H1 (cell line): ENCODE measurements around the gene PITRM1. TPM values are rescaled to one million over a fixed set of nuclear protein-coding genes. Genes with fewer than 3 reads are reported as not detected.

Experiments
- CTCF ChIA-PET: fragments of 300-600 bp; sonication (Branson Sonifier 250); formaldehyde crosslinking; loops from one replicate; lab custom pipeline; 2021; ENCODE audit not compliant: partially characterized antibody; lab: Charles Lee
- POLR2A ChIA-PET: fragments of 300-600 bp; sonication (Branson Sonifier 250); formaldehyde crosslinking; loops from one replicate; lab custom pipeline; 2021; ENCODE audit warnings: inconsistent platforms; ENCODE audit not compliant: partially characterized antibody; lab: Charles Lee
- DNase-seq, 2 experiments: peaks; one replicate each; pipeline versions ENCODE4 v3.0.0 to v3.0.0-alpha.2; 2010 to 2022; ENCODE audit warnings: low spot score in 2 of 2, low read depth in 1 of 2, mixed read lengths in 1 of 2
- FAIRE-seq: peaks from 2 replicates; lab custom pipeline; 2011; peaks lifted over from hg19 to GRCh38; lab: Jason Lieb, UNC
- H2AFZ ChIP-seq: 2 replicates; pipeline ENCODE4 v1.8.1; 2012; ENCODE audit warnings: low read length, inconsistent platforms
- H2AK5ac ChIP-seq: 2 replicates; pipeline ENCODE4 v1.6.1; 2013; ENCODE audit warnings: low read depth, low read length
- H2BK120ac ChIP-seq: replicated peaks from 2 replicates; pipeline ENCODE3; 2013; ENCODE audit warnings: low read depth, low read length, inconsistent platforms
- H2BK12ac ChIP-seq: 2 replicates; pipeline ENCODE4 v1.6.1; 2013; ENCODE audit warnings: low read depth, low read length
- H2BK15ac ChIP-seq: 2 replicates; pipeline ENCODE4 v1.6.1; 2013; ENCODE audit warnings: low read length
- H2BK20ac ChIP-seq: 2 replicates; pipeline ENCODE4 v1.6.1; 2013; ENCODE audit warnings: low read length
- H2BK5ac ChIP-seq: 2 replicates; pipeline ENCODE4 v1.6.1; 2013; ENCODE audit warnings: low read depth, low read length
- H3K14ac ChIP-seq: 2 replicates; pipeline ENCODE4 v1.6.1; 2013; ENCODE audit warnings: inconsistent platforms; ENCODE audit not compliant: insufficient read length
- H3K18ac ChIP-seq: 2 replicates; pipeline ENCODE4 v1.6.1; 2013; ENCODE audit warnings: low read length; ENCODE audit errors: extremely low read depth
- H3K23ac ChIP-seq: 2 replicates; pipeline ENCODE4 v1.6.1; 2013; ENCODE audit warnings: inconsistent platforms; ENCODE audit not compliant: insufficient read length
- H3K23me2 ChIP-seq: 2 replicates; pipeline ENCODE4 v1.6.1; 2013; ENCODE audit warnings: low read depth, low read length
- H3K27ac ChIP-seq: 2 replicates; pipeline ENCODE4 v1.6.1; 2011; ENCODE audit warnings: low read depth, low read length, inconsistent platforms
- H3K27me3 ChIP-seq, 4 experiments: replicated peaks in 1 of 4; 1 replicate in 1 of 4; 2 replicates in 3 of 4; pipeline versions ENCODE4 v1.6.1 to v1.8.1; 2011 to 2013; ENCODE audit warnings: low read length in 3 of 4, mild to moderate bottlenecking in 3 of 4, inconsistent platforms in 2 of 4, mixed read lengths in 2 of 4, moderate library complexity in 1 of 4; ENCODE audit not compliant: control insufficient read depth in 3 of 4, insufficient read depth in 3 of 4; ENCODE audit errors: extremely low read depth in 1 of 4
- H3K36me3 ChIP-seq, 4 experiments: 2 replicates each; pipeline versions ENCODE4 v1.6.1 to v1.8.1; 2011 to 2013; ENCODE audit warnings: mild to moderate bottlenecking in 4 of 4, low read length in 3 of 4, moderate library complexity in 2 of 4, control low read depth in 1 of 4, inconsistent platforms in 1 of 4; ENCODE audit not compliant: insufficient read depth in 4 of 4, control insufficient read depth in 2 of 4
- H3K4ac ChIP-seq: replicated peaks from 2 replicates; pipeline ENCODE3; 2013; ENCODE audit warnings: low read length, low read depth, mixed read lengths, inconsistent platforms; ENCODE audit not compliant: insufficient read length
- H3K4me1 ChIP-seq, 4 experiments: replicated peaks in 1 of 4; 1 replicate in 1 of 4; 2 replicates in 3 of 4; pipeline versions ENCODE4 v1.6.1 to v1.8.1; 2011 to 2013; ENCODE audit warnings: low read length in 3 of 4, inconsistent platforms in 2 of 4, mixed read lengths in 1 of 4; ENCODE audit not compliant: insufficient read depth in 4 of 4, control insufficient read depth in 3 of 4
- H3K4me2 ChIP-seq, 2 experiments: 2 replicates each; pipeline versions ENCODE4 v1.6.1 to v1.8.1; 2011 to 2013; ENCODE audit warnings: low read depth in 2 of 2, low read length in 2 of 2, control low read depth in 1 of 2, inconsistent platforms in 1 of 2, mild to moderate bottlenecking in 1 of 2; ENCODE audit not compliant: insufficient read depth in 1 of 2
- H3K4me3 ChIP-seq, 4 experiments: fragments of 200-600, 300-600 bp in 1 of 4; sonication (generic), shearing (Covaris generic), sonication (Bioruptor Twin) in 1 of 4; 2 replicates each; pipeline versions ENCODE4 v1.5.1 to v1.8.1; 2011 to 2016; ENCODE audit warnings: low read length in 4 of 4, low read depth in 3 of 4, control low read depth in 2 of 4, inconsistent platforms in 2 of 4, mild to moderate bottlenecking in 2 of 4, mixed read lengths in 1 of 4, moderate library complexity in 1 of 4; ENCODE audit not compliant: insufficient read depth in 2 of 4; ENCODE audit errors: extremely low read depth in 1 of 4
- H3K56ac ChIP-seq: replicated peaks from 2 replicates; pipeline ENCODE3; 2013; ENCODE audit warnings: low read depth, mild to moderate bottlenecking, mixed read lengths, low read length, inconsistent platforms; ENCODE audit not compliant: insufficient read length
- H3K79me1 ChIP-seq: 2 replicates; pipeline ENCODE4 v1.6.1; 2013; ENCODE audit warnings: low read depth, low read length, control low read depth
- H3K79me2 ChIP-seq, 2 experiments: 2 replicates each; pipeline versions ENCODE4 v1.6.1 to v1.8.1; 2012 to 2013; ENCODE audit warnings: low read length in 2 of 2, mild to moderate bottlenecking in 2 of 2, inconsistent platforms in 1 of 2; ENCODE audit not compliant: insufficient read depth in 2 of 2, control insufficient read depth in 1 of 2
- H3K9ac ChIP-seq, 4 experiments: replicated peaks in 1 of 4; 1 replicate in 1 of 4; 2 replicates in 3 of 4; pipeline versions ENCODE4 v1.6.1 to v1.8.1; 2011 to 2013; ENCODE audit warnings: low read depth in 3 of 4, low read length in 3 of 4, control low read depth in 2 of 4, mild to moderate bottlenecking in 2 of 4, moderate library complexity in 2 of 4, inconsistent platforms in 1 of 4; ENCODE audit errors: extremely low read depth in 1 of 4
- H3K9me3 ChIP-seq, 2 experiments: 2 replicates each; pipeline versions ENCODE4 v1.6.1 to v1.8.1; 2012 to 2013; ENCODE audit warnings: mild to moderate bottlenecking in 2 of 2, moderate library complexity in 2 of 2, control low read depth in 1 of 2, inconsistent platforms in 1 of 2, low read depth in 1 of 2, low read length in 1 of 2, mixed read lengths in 1 of 2; ENCODE audit not compliant: insufficient read depth in 2 of 2
- H4K20me1 ChIP-seq, 2 experiments: replicated peaks in 1 of 2; 2 replicates each; pipeline versions ENCODE3 to v1.8.1; 2011 to 2013; ENCODE audit warnings: inconsistent platforms in 2 of 2, low read length in 2 of 2, mild to moderate bottlenecking in 1 of 2; ENCODE audit not compliant: insufficient read depth in 2 of 2, control insufficient read depth in 1 of 2
- H4K5ac ChIP-seq: 2 replicates; pipeline ENCODE4 v1.6.1; 2013; ENCODE audit warnings: low read length, low read depth, mixed read lengths, inconsistent platforms; ENCODE audit not compliant: insufficient read length
- H4K8ac ChIP-seq: 2 replicates; pipeline ENCODE4 v1.8.0; 2013; ENCODE audit warnings: mild to moderate bottlenecking, moderate library complexity, low read length, inconsistent platforms; ENCODE audit not compliant: insufficient read depth; ENCODE audit errors: extremely low read depth
- H4K91ac ChIP-seq: replicated peaks from 2 replicates; pipeline ENCODE3; 2013; ENCODE audit warnings: low read length, mixed read lengths, inconsistent platforms; ENCODE audit not compliant: insufficient read length
- GTF2F1 ChIP-seq: IDR thresholded peaks from 2 replicates; pipeline ENCODE4 v1.6.1; 2012; ENCODE audit warnings: low read depth, low read length, improper control_type of control experiment, borderline replicate concordance
- SRF ChIP-seq: IDR thresholded peaks from 2 replicates; pipeline ENCODE4 v1.6.1; 2011; ENCODE audit warnings: mild to moderate bottlenecking, low read depth, low read length, moderate library complexity
- WGBS, 2 experiments: shearing (Covaris generic) in 1 of 2; methylation state at CpG; one replicate each; pipeline versions ENCODE4 v1.1.6 to v1.1.7; 2013 to 2015; ENCODE audit warnings: low lambda C conversion rate in 2 of 2, mixed read lengths in 2 of 2, inconsistent platforms in 1 of 2, low coverage in 1 of 2, missing lambda C conversion rate in 1 of 2; ENCODE audit not compliant: insufficient replicate concordance in 2 of 2, insufficient coverage in 1 of 2, insufficient read length in 1 of 2; ENCODE audit errors: extremely low coverage in 1 of 2, missing lambda C conversion rate in 1 of 2; 5-methylcytosine and 5-hydroxymethylcytosine counted together
- polyA plus RNA-seq, 7 experiments: library from polyadenylated mRNA; depleted of rRNA in 3 of 7; stranded (reverse) in 5 of 7; unstranded in 2 of 7; fragments of >200 nt in 5 of 7; fragments of 200-250 nt in 2 of 7; gene quantifications; 1 replicate in 5 of 7; 2 replicates in 1 of 7; 4 replicates in 1 of 7; pipeline versions ENCODE4 v1.2.1 to v1.2.3, GENCODE V29; 2011 to 2013; ENCODE audit warnings: missing spikeins in 2 of 7, mixed read lengths in 2 of 7
- total RNA-seq: library from RNA; stranded (reverse); fragmentation: NEBNext Ultra II Directional; extraction: Animal tissue kit (Norgen Biotek cat#: 25700); gene quantifications from 2 replicates; pipeline ENCODE4 v1.2.1, GENCODE V29; 2021

PITRM1 gene
- total and polyA plus RNA-seq, 2 of the 8 experiments (the other 6 are each of a cell fraction or from before 2014, with no cell fraction given): 18.6 to 31.5 TPM

GRCh38 chr10:3185386-3185785 lies 12.8 kb upstream of the PITRM1 start:
- no peak overlapping the region for H2BK120ac ChIP-seq
- no peaks in the 10 kb centered on the region; a peak in 1 of 4 replicates for H3K9me3 ChIP-seq
- H3K79me2 ChIP-seq: no peaks in the 10 kb centered on the region
- POLR2A ChIA-PET: no interaction called here
- DNase-seq: no peak
- no peak overlapping the region for H2AFZ ChIP-seq
- H4K91ac ChIP-seq: no peak overlapping the region
- 89% methylated on average over 6 of the region's 6 CpGs; no CpG with 5 or more reads in 1 of the 2 experiments for WGBS, 2 experiments
- H4K8ac ChIP-seq: no peak overlapping the region
- no peak overlapping the region for H3K14ac ChIP-seq
- no peak overlapping the region for H2BK5ac ChIP-seq
- H3K4me3 ChIP-seq: no peak overlapping the region
- no peak overlapping the region for H3K4me2 ChIP-seq
- no peaks in the 10 kb centered on the region for H3K23me2 ChIP-seq
- no peaks in the 10 kb centered on the region for H3K79me1 ChIP-seq
- no peaks in the 10 kb centered on the region for H3K27me3 ChIP-seq
- H3K23ac ChIP-seq: no peak overlapping the region
- FAIRE-seq: no peak
- no peak overlapping the region for H3K27ac ChIP-seq
- CTCF ChIA-PET: no interaction called here
- H2BK20ac ChIP-seq: no peak overlapping the region
- H3K36me3 ChIP-seq: no peaks in the 10 kb centered on the region
- H2BK12ac ChIP-seq: no peak overlapping the region
- H2BK15ac ChIP-seq: no peak overlapping the region
- no peaks in the 10 kb centered on the region for H4K20me1 ChIP-seq
- no peak overlapping the region for H4K5ac ChIP-seq
- no peak overlapping the region for H3K56ac ChIP-seq
- H3K4me1 ChIP-seq: no peaks in the 10 kb centered on the region
- no peak overlapping the region for H3K4ac ChIP-seq
- H2AK5ac ChIP-seq: no peak overlapping the region
- no peak overlapping the region for H3K18ac ChIP-seq
- H3K9ac ChIP-seq: no peak overlapping the region
- TF ChIP-seq GTF2F1: no peak
- TF ChIP-seq SRF: no peak
